Panc1 (cell line): ENCODE data around the gene HEPHL1.

Experiments used
- CTCF ChIP-seq: fragments of 450-650 bp; IDR thresholded peaks from 2 replicates; pipeline ENCODE4 v1.5.1; 2017; ENCODE audit warnings: mild to moderate bottlenecking
- POLR2AphosphoS5 ChIP-seq: IDR thresholded peaks from 2 replicates; pipeline ENCODE4 v1.6.1; 2012; ENCODE audit warnings: mild to moderate bottlenecking, low read depth, low read length, moderate library complexity
- SIN3A ChIP-seq: IDR thresholded peaks from 2 replicates; pipeline ENCODE4 v1.6.1; 2012; ENCODE audit warnings: low read depth, mild to moderate bottlenecking, low read length, moderate library complexity, borderline replicate concordance; ENCODE audit not compliant: insufficient read depth
- TCF7L2 ChIP-seq: IDR thresholded peaks from 2 replicates; pipeline ENCODE4 v1.6.1; 2011; ENCODE audit warnings: mild to moderate bottlenecking, low read depth, low read length, inconsistent platforms
- TF ChIP-seq, protein P1 (sequence below), 2 experiments: IDR thresholded peaks; 2 replicates each; pipeline ENCODE4 v1.6.1; 2011 to 2012; ENCODE audit warnings: low read depth in 2 of 2, control low read depth in 1 of 2, low read length in 1 of 2, mild to moderate bottlenecking in 1 of 2, moderate library complexity in 1 of 2; ENCODE audit not compliant: insufficient read depth in 1 of 2

DNA sequence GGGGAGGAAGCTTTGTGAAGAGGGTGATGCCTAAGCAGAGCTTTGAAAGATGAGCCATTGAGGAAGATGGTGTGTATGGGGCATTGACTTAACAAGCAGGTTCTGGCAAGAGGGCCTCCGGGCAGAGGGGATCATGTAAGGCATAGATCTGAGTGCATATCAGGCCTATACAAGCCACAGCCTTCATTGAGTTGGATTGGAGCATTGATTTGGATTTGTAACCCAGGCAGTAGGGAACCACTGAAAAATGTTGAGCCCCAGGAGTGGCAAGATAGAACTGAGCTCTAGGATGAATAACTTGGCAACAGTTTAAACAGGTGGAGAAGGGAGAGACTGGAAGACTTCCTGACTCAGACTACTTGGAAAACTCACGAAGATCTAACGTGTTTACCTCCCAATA is 128.9 kb downstream of the HEPHL1 start:
- TF ChIP-seq CTCF: no peak
- TF ChIP-seq SIN3A: no peak
- TF ChIP-seq POLR2AphosphoS5: no peak
- TF ChIP-seq, protein P1, sequence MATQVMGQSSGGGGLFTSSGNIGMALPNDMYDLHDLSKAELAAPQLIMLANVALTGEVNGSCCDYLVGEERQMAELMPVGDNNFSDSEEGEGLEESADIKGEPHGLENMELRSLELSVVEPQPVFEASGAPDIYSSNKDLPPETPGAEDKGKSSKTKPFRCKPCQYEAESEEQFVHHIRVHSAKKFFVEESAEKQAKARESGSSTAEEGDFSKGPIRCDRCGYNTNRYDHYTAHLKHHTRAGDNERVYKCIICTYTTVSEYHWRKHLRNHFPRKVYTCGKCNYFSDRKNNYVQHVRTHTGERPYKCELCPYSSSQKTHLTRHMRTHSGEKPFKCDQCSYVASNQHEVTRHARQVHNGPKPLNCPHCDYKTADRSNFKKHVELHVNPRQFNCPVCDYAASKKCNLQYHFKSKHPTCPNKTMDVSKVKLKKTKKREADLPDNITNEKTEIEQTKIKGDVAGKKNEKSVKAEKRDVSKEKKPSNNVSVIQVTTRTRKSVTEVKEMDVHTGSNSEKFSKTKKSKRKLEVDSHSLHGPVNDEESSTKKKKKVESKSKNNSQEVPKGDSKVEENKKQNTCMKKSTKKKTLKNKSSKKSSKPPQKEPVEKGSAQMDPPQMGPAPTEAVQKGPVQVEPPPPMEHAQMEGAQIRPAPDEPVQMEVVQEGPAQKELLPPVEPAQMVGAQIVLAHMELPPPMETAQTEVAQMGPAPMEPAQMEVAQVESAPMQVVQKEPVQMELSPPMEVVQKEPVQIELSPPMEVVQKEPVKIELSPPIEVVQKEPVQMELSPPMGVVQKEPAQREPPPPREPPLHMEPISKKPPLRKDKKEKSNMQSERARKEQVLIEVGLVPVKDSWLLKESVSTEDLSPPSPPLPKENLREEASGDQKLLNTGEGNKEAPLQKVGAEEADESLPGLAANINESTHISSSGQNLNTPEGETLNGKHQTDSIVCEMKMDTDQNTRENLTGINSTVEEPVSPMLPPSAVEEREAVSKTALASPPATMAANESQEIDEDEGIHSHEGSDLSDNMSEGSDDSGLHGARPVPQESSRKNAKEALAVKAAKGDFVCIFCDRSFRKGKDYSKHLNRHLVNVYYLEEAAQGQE (IDR thresholded peaks at IDR 0.05; ENCODE audit: insufficient read depth in 1 of 2, low read depth in 2 of 2, low read length in 1 of 2): no peak
- no peak for TF ChIP-seq TCF7L2
